HG03139 (cell line): ENCODE results near the gene TRAPPC3.

ENCODE experiments used
- ATAC-seq: cut with Tn5 transposase; IDR thresholded peaks from one replicate; pipeline ENCODE4 v1.9.1; 2021; ENCODE audit not compliant: unreplicated experiment

TRAPPC3 gene

DNA sequence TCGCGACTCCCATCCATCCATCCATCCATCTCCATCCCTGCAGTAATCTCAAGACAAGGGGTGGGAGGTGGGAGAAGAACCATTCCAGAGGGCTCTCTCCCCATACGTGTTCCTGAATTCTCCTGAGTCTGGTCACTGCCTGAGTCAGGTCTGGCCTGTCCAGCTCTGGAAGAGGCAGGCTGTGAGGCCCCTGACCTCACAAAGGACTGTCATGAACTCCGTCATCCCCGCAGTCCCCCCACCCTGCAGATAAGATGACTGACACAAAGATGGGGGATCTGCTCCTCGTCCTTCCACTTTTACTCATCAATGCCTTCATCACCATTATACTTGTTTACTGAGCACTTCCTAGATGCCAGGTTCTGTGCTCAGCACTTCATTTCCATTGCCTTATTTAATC lies 5.0 kb upstream of the TRAPPC3 start:
- no peak for ATAC-seq

DNA sequence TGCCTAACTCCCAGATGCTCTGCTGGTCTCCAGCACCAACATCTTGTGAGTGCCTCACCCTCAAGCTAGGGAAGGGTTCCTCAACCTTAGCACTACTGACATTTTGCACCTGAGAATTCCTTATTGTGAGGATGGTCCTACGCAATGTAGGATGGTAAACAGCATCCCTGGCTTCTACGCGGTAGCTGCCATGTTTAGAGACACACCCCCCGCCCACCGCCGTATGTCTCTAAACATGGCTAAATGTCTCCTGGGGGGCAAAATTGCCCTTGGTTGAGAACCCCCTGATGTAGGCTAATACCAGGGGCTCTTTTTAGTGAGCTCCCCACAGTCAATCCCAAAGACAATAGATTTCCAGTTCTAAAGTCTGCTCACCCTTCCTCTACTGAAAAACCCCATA lies 4.2 kb upstream of the TRAPPC3 start:
- ATAC-seq: no peak

- ATAC-seq: no peak
These were observed 2.5 kb upstream of the TRAPPC3 start for GRCh38 chr1:36151845-36152203.

GRCh38 chr1:36151134-36151844 lies 2.0 kb upstream of the TRAPPC3 start:
- no peak for ATAC-seq

- peak; percentile 44 for ATAC-seq
These were observed 1.2 kb upstream of the TRAPPC3 start for GRCh38 chr1:36150296-36151133.

DNA sequence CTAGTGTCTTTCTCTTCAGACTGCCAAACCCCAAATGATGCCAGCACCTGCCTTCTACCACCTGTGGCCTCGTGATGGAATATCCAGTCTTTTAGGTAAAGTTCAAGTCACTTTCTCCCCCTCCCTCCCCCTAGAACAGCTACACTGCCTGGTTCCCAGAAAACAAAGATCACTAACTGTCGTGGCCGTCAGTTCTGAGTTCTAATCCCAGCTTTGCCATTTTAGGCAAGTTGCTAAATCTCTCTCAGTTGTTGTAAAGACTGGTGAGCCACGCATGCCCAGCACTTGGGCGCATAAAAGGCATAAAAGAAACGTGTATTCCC lies 648 bp upstream of the TRAPPC3 start:
- no peak for ATAC-seq

DNA sequence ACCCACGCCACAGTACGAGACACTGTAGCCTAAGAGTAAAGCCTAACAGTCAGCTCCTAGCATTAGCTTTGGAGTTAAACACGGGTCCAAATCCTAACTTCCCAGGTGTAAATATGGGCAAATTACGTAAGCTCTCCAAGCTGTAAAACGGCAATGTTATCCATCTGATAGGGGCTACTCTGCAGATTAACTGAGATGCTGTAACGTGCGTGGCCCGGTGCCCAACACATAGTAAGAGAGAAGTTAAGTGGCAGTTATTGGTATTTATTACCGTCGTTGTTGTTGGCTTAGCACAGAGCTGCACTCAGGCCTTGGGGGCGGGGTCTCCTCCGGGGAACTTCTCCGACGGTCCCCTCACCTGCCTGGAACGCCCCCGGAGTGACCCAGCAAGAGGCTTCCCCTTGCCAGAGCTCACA lies 457 bp downstream of the TRAPPC3 start:
- no peak for ATAC-seq

- no peak for ATAC-seq
These were observed 4.9 kb downstream of the TRAPPC3 start for GRCh38 chr1:36144413-36144812.

- ATAC-seq: no peak
These were observed 5.9 kb downstream of the TRAPPC3 start for GRCh38 chr1:36143424-36143823.

- ATAC-seq: no peak
These were observed 7.2 kb downstream of the TRAPPC3 start for GRCh38 chr1:36142121-36142520.

- ATAC-seq: no peak
These were observed 9.8 kb downstream of the TRAPPC3 start for GRCh38 chr1:36139521-36139920.

DNA sequence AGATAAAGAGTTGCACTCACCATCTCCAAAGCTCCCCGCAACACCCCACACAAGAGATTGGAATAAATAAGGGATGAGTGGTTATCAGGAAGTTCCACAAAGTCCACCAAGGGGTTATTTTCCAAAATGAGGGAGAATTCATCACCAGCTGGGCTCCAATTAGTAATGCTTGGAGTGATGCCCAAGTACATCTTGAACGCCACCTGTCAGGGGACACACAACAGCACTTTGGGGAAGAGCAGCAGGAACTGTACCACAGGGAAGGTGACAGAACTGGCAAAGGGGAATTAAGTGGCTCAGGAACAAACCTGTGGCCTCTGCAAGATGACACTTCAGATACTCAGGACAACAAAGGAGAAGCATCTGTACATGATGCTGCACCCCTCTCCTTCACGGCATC lies 11.5 kb downstream of the TRAPPC3 start:
- ATAC-seq: no peak

GRCh38 chr1:36137226-36137625 lies 12.1 kb downstream of the TRAPPC3 start:
- no peak for ATAC-seq

DNA sequence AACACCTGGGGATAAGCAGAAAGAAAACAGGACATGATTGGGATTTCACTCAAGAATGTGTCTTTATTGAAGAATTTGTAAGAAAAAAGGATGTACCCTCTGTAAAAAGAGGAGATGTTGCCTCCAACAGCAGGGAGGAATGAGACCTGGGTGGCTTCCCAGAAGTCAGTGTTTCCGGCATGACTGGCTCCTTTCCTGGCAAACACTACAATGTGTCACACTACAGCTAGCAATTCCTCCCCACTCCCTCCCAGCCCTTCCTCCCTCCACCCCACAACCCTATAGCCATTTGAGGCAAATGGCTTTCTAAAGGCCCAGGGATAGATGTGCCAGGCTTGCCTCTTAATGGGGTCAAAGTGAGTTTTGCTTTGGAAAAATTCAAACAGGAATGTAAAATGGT lies 12.8 kb downstream of the TRAPPC3 start:
- ATAC-seq: no peak

DNA sequence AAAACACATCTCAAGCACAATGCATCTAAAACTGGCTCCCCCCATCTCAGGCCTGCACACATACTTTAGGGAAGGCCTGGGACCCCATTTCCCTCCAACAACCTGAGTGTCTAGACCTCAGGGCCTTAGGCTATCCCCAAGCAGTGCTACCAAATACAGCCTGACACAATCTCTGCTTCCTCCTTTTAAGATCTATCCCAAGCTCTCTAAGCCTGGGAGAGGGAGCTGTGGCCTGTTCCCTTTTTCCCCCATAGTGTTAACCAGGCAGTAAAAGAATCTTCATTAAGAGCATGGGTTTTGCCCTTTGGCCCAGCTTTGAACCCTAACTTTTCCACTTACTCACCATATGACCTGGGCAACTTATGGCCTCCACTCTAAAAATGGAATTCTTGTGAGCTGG lies 13.5 kb downstream of the TRAPPC3 start:
- no peak for ATAC-seq

- no peak for ATAC-seq
These were observed 14.0 kb downstream of the TRAPPC3 start for GRCh38 chr1:36135330-36135667.

GRCh38 chr1:36134505-36135329 lies 14.6 kb downstream of the TRAPPC3 start:
- no peak for ATAC-seq

- ATAC-seq: no peak
These were observed 15.3 kb downstream of the TRAPPC3 start for GRCh38 chr1:36134031-36134430.

- ATAC-seq: no peak
These were observed 15.8 kb downstream of the TRAPPC3 start for GRCh38 chr1:36133484-36133883.

DNA sequence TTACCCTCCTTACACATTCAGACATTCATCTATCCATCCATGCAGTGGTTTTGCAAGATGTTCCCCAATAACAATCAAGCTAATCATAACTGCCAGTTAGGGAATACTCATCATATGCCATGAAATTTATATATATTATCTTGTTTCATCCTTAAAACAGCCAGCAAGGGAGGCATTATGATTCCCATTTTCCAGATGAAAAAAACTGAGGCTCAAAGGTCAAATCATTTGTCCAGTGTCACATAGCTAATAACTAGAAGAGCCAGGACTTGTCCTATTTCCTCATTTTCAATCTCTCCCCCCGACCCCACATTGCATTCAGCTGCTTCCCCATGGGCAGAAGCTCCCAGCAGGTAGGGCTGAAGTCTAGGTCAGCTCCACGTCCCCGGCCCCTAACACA lies 17.3 kb downstream of the TRAPPC3 start:
- no peak for ATAC-seq

DNA sequence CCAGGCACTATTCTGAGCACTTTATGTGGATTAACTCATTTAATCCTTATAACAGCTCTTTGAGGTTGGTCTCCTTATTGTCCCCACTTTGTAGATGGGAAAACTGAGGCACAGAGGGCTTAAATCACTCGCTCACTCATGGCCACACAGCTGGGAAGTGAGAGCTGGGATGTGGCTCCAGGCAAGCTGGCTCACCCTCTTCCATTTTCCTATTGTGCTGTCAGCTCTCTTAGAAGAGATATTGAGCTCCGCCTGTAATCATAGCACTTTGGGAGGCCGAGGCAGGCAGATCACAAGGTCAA lies 20.4 kb downstream of the TRAPPC3 start:
- ATAC-seq: no peak
